ENCODE data around the gene IRS2.

Gene IRS2

GRCh38 chr13:109804654-109805053 is 18.3 kb upstream of the IRS2 start:
- no peak for DNase-seq

- DNase-seq = no peak
Observed at GRCh38 chr13:109803825-109804224, 17.4 kb upstream of the IRS2 start.

- DNase-seq = no peak
Observed at GRCh38 chr13:109802936-109803335, 16.6 kb upstream of the IRS2 start.

- no peak for DNase-seq
Observed at GRCh38 chr13:109795011-109795410, 8.6 kb upstream of the IRS2 start.

- no peak for DNase-seq
Observed at GRCh38 chr13:109794095-109794494, 7.7 kb upstream of the IRS2 start.

- no peak for DNase-seq
Observed at GRCh38 chr13:109792416-109793059, 6.2 kb upstream of the IRS2 start.

- no peak for DNase-seq
Observed at GRCh38 chr13:109790942-109791605, 4.7 kb upstream of the IRS2 start.

- no peak for DNase-seq
Observed at GRCh38 chr13:109790086-109790485, 3.7 kb upstream of the IRS2 start.

- no peak for DNase-seq
Observed at GRCh38 chr13:109789262-109789661, 2.9 kb upstream of the IRS2 start.

GRCh38 chr13:109788372-109789111 is 2.2 kb upstream of the IRS2 start:
- no peak for DNase-seq

GRCh38 chr13:109787135-109787954 is 962 bp upstream of the IRS2 start:
- DNase-seq = no peak

GRCh38 chr13:109785892-109786450 is 412 bp downstream of the IRS2 start:
- DNase-seq = no peak

GRCh38 chr13:109785141-109785891 is 1.1 kb downstream of the IRS2 start:
- DNase-seq = no peak

- no peak for DNase-seq
Observed at GRCh38 chr13:109784590-109785140, 1.7 kb downstream of the IRS2 start.

- no peak for DNase-seq
Observed at GRCh38 chr13:109783815-109784589, 2.4 kb downstream of the IRS2 start.

- DNase-seq = no peak
Observed at GRCh38 chr13:109783447-109783814, 3.0 kb downstream of the IRS2 start.

- no peak for DNase-seq
Observed at GRCh38 chr13:109782823-109783431, 3.5 kb downstream of the IRS2 start.

- no peak for DNase-seq
Observed at GRCh38 chr13:109782066-109782822, 4.1 kb downstream of the IRS2 start.

- no peak for DNase-seq
Observed at GRCh38 chr13:109781384-109782065, 4.9 kb downstream of the IRS2 start.
